Iris pigment epithelial cell (primary cell): ENCODE data around the gene PHLDA3.

ENCODE experiments used
- DNase-seq: peaks from one replicate; pipeline ENCODE4 v3.0.0-alpha.2; 2011; ENCODE audit warnings: low read depth

The PHLDA3 gene

GRCh38 chr1:201429736-201430501 is 39.1 kb downstream of the PHLDA3 start:
- DNase-seq, result no peak

- no peak for DNase-seq
Observed at GRCh38 chr1:201427963-201428362, 41.0 kb downstream of the PHLDA3 start.

- DNase-seq, result no peak
Observed at GRCh38 chr1:201426479-201427310, 42.3 kb downstream of the PHLDA3 start.

GRCh38 chr1:201424146-201424545 is 44.8 kb downstream of the PHLDA3 start:
- no peak for DNase-seq

- no peak for DNase-seq
Observed at GRCh38 chr1:201423655-201424054, 45.3 kb downstream of the PHLDA3 start.

GRCh38 chr1:201422436-201423030 is 46.5 kb downstream of the PHLDA3 start:
- DNase-seq, result no peak

GRCh38 chr1:201422026-201422425 is 47.0 kb downstream of the PHLDA3 start:
- DNase-seq, result no peak

GRCh38 chr1:201421041-201421440 is 47.9 kb downstream of the PHLDA3 start:
- DNase-seq, result no peak

GRCh38 chr1:201420608-201421002 is 48.4 kb downstream of the PHLDA3 start:
- DNase-seq, result no peak

GRCh38 chr1:201419746-201420607 is 49.0 kb downstream of the PHLDA3 start:
- DNase-seq, result no peak

- no peak for DNase-seq
Observed at GRCh38 chr1:201419256-201419655, 49.7 kb downstream of the PHLDA3 start.

- DNase-seq, result no peak
Observed at GRCh38 chr1:201418461-201418860, 50.5 kb downstream of the PHLDA3 start.
